ENCODE data around the gene C1orf56. TPM values are rescaled to one million over a fixed set of nuclear protein-coding genes. Genes with fewer than 3 reads are reported as not detected.

C1orf56 gene
- total and polyA plus RNA-seq, 10 of the 15 experiments (the other 5 are each of a cell fraction or from before 2014, with no cell fraction given): 0.22 to 15.5 (median 1.5) TPM

DNA sequence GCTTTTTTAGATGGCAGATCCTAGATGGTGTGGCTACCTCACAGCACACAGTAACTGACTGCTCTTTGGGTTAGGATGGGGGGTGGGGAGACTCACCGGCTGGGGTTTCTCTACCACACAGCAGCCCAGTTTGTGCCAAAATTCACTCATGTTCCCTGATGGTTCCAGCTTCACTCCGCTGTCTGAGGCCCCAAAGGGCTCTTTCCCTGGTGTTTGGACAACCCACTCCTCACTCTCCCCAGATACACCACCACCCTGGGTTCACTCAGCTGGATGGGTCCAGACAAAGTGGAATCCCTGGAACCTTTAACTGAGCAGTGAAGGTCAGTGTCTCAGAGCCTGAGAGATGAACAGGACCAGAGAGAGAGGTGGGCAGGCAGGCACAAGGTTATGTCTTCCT is 8.0 kb downstream of the C1orf56 start:
- H3K4me2 ChIP-seq (ENCODE audit: control insufficient read depth, insufficient read depth): peak overlapping the region; percentile 74
- peaks cover 14 to 42% of the 10 kb centered on the region in 2 experiments for H3K36me3 ChIP-seq (ENCODE audit: control insufficient read depth in 2 of 2, insufficient read depth in 2 of 2, low read length in 1 of 2)
- peak overlapping the region; percentile 93 for H3K4me3 ChIP-seq
- no peak for FAIRE-seq
- ChIA-PET RAD21 (ENCODE audit: unreplicated experiment) (interaction anchor here (0.6 to 0.8 kb wide), 2 partner anchors 60 to 148 kb away, joined by 3 to 4 read pairs; no protein-coding TSS in a partner anchor), SMC1A (ENCODE audit: uncharacterized antibody, unreplicated experiment) (interaction anchor here (1.2 to 1.4 kb wide), 3 partner anchors 8 to 44 kb away, joined by 4 to 5 read pairs (median 4); partner anchors contain the start of gene C1orf56), CTCF (interaction anchor here (1.0 to 4.1 kb wide), 4 partner anchors 12 to 102 kb away, joined by 4 to 12 read pairs (median 6); partner anchors contain the start of gene TNFAIP8L2), POLR2A (interaction anchor here (0.6 to 1.2 kb wide), 2 partner anchors 12 to 49 kb away, joined by 3 read pairs; partner anchors contain the start of gene MINDY1)
- H4K20me1 ChIP-seq (ENCODE audit: control insufficient read depth, insufficient read depth): peaks cover 3% of the 10 kb centered on the region; the same call in 1 of the 2 replicates
- H3K27me3 ChIP-seq (replicated peaks in 1 of 2; ENCODE audit: control insufficient read depth in 2 of 2, insufficient read depth in 2 of 2, low read length in 1 of 2): no peaks in the 10 kb centered on the region
- no peak overlapping the region for H2AFZ ChIP-seq (ENCODE audit: control insufficient read depth, low read depth, low read length)
- 50% methylated on average over 2 of the region's 2 CpGs for WGBS (ENCODE audit: insufficient coverage, insufficient replicate concordance, low lambda C conversion rate, missing lambda C conversion rate)
- intact Hi-C loops (cut with micrococcal nuclease; ENCODE audit: unreplicated experiment) (no loop called here), in situ Hi-C loops (cut with MboI) (no loop called here)
- TF ChIP-seq POLR2AphosphoS5 (IDR thresholded peaks at IDR 0.05; ENCODE audit: low read length) (0 out of 2 replicates have a peak, but pooled peaks have one; percentile 27), POLR2A (IDR thresholded peaks at IDR 0.05; ENCODE audit: low read depth, low read length) (peak; percentile 21; the same call in 1 of the 2 replicates), TAF1 (IDR thresholded peaks at IDR 0.05; ENCODE audit: borderline replicate concordance, low read depth, low read length) (no peak), WRNIP1 (IDR thresholded peaks at IDR 0.05; ENCODE audit: borderline replicate concordance, low read depth, low read length) (no peak)
- peaks cover 55% of the 10 kb centered on the region for H3K79me2 ChIP-seq (ENCODE audit: control insufficient read depth, insufficient read depth, low read length)
- peak overlapping the region; percentile 28; the same call in 1 of the 2 replicates for H3K9ac ChIP-seq (ENCODE audit: control insufficient read depth, insufficient read depth, low read length)
- no peaks in the 10 kb centered on the region for H3K9me3 ChIP-seq (replicated peaks; ENCODE audit: control insufficient read depth, insufficient read depth, low read length)
- no peak for DNase-seq (ENCODE audit: low read depth, low spot score)
- peak overlapping the region; percentile 97 for H3K27ac ChIP-seq (ENCODE audit: control insufficient read depth, insufficient read depth)
- BruUV-seq (replicated peaks): no TSS peak
- H3K4me1 ChIP-seq (ENCODE audit: control insufficient read depth, insufficient read depth, low read length): peaks cover 24% of the 10 kb centered on the region
- ATAC-seq: no peak

DNA sequence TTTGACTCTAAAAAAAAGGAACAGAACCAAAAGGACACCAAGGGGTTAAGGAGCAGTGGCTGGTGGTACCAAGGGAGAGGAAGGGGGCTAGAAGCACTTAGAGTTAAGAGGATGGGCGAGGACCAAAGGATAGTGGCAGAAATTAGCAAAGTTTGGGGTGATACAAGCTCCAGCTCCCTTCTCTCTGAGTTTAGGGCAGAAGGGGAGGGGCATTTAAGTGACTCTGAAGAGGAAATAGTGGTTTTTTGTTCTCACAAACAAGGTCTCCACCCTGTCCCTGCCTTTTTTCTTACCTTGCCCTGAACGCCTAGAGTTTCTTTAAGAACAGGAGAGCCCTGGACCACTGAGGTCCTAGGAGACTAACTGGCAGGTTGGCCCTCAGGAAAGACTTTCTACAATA is 8.6 kb downstream of the C1orf56 start:
- Histone ChIP-seq H3K4me2 (ENCODE audit: control insufficient read depth, insufficient read depth) (peak overlapping the region; percentile 74), H3K79me2 (ENCODE audit: control insufficient read depth, insufficient read depth, low read length) (peaks cover 55% of the 10 kb centered on the region), H3K36me3 (ENCODE audit: control insufficient read depth in 2 of 2, insufficient read depth in 2 of 2, low read length in 1 of 2) (peaks cover 14 to 37% of the 10 kb centered on the region in 2 experiments), H3K4me3 (peak overlapping the region; percentile 93), H3K27ac (ENCODE audit: control insufficient read depth, insufficient read depth) (peak overlapping the region; percentile 97), H3K27me3 (replicated peaks in 1 of 2; ENCODE audit: control insufficient read depth in 2 of 2, insufficient read depth in 2 of 2, low read length in 1 of 2) (no peaks in the 10 kb centered on the region), H3K4me1 (ENCODE audit: control insufficient read depth, insufficient read depth, low read length) (peaks cover 27% of the 10 kb centered on the region), H3K9me3 (replicated peaks; ENCODE audit: control insufficient read depth, insufficient read depth, low read length) (no peaks in the 10 kb centered on the region), H4K20me1 (ENCODE audit: control insufficient read depth, insufficient read depth) (peaks cover 3% of the 10 kb centered on the region; the same call in 1 of the 2 replicates), H3K9ac (ENCODE audit: control insufficient read depth, insufficient read depth, low read length) (peak overlapping the region; percentile 50), H2AFZ (ENCODE audit: control insufficient read depth, low read depth, low read length) (no peak overlapping the region)
- WGBS (ENCODE audit: insufficient coverage, insufficient replicate concordance, low lambda C conversion rate, missing lambda C conversion rate): 18% methylated on average over 2 of the region's 2 CpGs
- ATAC-seq (no peak), FAIRE-seq (no peak), DNase-seq (ENCODE audit: low read depth, low spot score) (no peak)
- in situ Hi-C loops (cut with MboI) (no loop called here), intact Hi-C loops (cut with micrococcal nuclease; ENCODE audit: unreplicated experiment) (no loop called here)
- BruUV-seq (replicated peaks): no TSS peak
- ChIA-PET RAD21 (ENCODE audit: unreplicated experiment) (interaction anchor here (0.6 kb wide), 1 partner anchor 148 kb away, joined by 4 read pairs; no protein-coding TSS in a partner anchor), CTCF (interaction anchor here (2.1 to 7.4 kb wide), 3 partner anchors 9 to 101 kb away, joined by 9 to 76 read pairs (median 12); partner anchors contain the start of genes C1orf56 and TNFAIP8L2), SMC1A (ENCODE audit: uncharacterized antibody, unreplicated experiment) (interaction anchor here (1.3 kb wide), 1 partner anchor 8 kb away, joined by 5 read pairs; the partner anchor contains the start of gene C1orf56), POLR2A (interaction anchor here (0.6 to 1.2 kb wide), 4 partner anchors 12 to 50 kb away, joined by 3 to 6 read pairs (median 4); partner anchors contain the start of gene MINDY1)
- TF ChIP-seq PML (IDR thresholded peaks at IDR 0.05; ENCODE audit: low read length): 0 out of 2 replicates have a peak, but pooled peaks have one; percentile 2
- TF ChIP-seq, protein P1, sequence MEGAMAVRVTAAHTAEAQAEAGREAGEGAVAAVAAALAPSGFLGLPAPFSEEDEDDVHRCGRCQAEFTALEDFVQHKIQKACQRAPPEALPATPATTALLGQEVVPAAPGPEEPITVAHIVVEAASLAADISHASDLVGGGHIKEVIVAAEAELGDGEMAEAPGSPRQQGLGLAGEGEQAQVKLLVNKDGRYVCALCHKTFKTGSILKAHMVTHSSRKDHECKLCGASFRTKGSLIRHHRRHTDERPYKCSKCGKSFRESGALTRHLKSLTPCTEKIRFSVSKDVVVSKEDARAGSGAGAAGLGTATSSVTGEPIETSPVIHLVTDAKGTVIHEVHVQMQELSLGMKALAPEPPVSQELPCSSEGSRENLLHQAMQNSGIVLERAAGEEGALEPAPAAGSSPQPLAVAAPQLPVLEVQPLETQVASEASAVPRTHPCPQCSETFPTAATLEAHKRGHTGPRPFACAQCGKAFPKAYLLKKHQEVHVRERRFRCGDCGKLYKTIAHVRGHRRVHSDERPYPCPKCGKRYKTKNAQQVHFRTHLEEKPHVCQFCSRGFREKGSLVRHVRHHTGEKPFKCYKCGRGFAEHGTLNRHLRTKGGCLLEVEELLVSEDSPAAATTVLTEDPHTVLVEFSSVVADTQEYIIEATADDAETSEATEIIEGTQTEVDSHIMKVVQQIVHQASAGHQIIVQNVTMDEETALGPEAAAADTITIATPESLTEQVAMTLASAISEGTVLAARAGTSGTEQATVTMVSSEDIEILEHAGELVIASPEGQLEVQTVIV (IDR thresholded peaks at IDR 0.05; ENCODE audit: borderline replicate concordance, partially characterized antibody): no peak
- 0 out of 2 replicates have a peak, but pooled peaks have one; percentile 25 for TF ChIP-seq RUNX3 (IDR thresholded peaks at IDR 0.05; ENCODE audit: low read length)

Measured in GM12878 (cell line).